ENCODE results near the gene SCMH1. TPM values are rescaled to one million over a fixed set of nuclear protein-coding genes. Genes with fewer than 3 reads are reported as not detected.

Gene SCMH1
- total RNA-seq, 4 donors from 2014 or later: 27.1 to 116 (median 52.9) TPM

- peaks cover 0 to 57% (median 0%) of the 10 kb centered on the region in 3 donors for H3K36me3 ChIP-seq
- H3K9me3 ChIP-seq: no peaks in the 10 kb centered on the region
- DNase-seq: no peak
- no peak overlapping the region for H3K27ac ChIP-seq
- TF ChIP-seq, protein P1, sequence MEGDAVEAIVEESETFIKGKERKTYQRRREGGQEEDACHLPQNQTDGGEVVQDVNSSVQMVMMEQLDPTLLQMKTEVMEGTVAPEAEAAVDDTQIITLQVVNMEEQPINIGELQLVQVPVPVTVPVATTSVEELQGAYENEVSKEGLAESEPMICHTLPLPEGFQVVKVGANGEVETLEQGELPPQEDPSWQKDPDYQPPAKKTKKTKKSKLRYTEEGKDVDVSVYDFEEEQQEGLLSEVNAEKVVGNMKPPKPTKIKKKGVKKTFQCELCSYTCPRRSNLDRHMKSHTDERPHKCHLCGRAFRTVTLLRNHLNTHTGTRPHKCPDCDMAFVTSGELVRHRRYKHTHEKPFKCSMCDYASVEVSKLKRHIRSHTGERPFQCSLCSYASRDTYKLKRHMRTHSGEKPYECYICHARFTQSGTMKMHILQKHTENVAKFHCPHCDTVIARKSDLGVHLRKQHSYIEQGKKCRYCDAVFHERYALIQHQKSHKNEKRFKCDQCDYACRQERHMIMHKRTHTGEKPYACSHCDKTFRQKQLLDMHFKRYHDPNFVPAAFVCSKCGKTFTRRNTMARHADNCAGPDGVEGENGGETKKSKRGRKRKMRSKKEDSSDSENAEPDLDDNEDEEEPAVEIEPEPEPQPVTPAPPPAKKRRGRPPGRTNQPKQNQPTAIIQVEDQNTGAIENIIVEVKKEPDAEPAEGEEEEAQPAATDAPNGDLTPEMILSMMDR (IDR thresholded peaks at IDR 0.05): no peak
- no peak for TF ChIP-seq POLR2A (IDR thresholded peaks at IDR 0.05)
- peaks cover 0 to 26% (median 0%) of the 10 kb centered on the region in 4 donors for H3K4me1 ChIP-seq
- no peak overlapping the region for H3K4me3 ChIP-seq
- H3K27me3 ChIP-seq: no peaks in the 10 kb centered on the region
Measured at GRCh38 chr1:41041614-41042270, 200.4 kb downstream of the SCMH1 start.

DNA sequence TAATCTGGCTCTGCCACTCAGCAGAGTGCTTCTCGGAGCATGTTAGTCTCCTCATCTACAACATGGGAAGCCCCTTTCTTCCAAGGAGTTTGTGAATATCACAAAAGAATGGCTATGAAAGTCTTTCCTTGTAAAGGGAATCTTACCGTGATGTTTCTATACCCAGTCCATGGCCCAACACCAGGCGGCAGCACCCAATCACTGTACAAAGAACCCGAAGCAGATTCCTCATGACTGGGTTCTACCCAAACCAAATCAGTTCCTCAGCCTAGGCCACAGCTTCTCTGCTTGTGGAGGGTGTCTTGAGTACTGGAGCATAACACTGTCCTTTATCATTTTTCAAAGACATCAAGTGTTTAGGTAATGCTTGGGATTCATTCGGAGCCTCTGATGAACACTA, 204.0 kb downstream of the SCMH1 start:
- no peak for DNase-seq
- Histone ChIP-seq H3K27me3 (no peaks in the 10 kb centered on the region), H3K9me3 (no peaks in the 10 kb centered on the region), H3K4me1 (no peaks in the 10 kb centered on the region), H3K36me3 (peaks cover 0 to 58% (median 0%) of the 10 kb centered on the region in 3 donors), H3K27ac (no peak overlapping the region), H3K4me3 (no peak overlapping the region)
- no peak for TF ChIP-seq POLR2A (IDR thresholded peaks at IDR 0.05)
- TF ChIP-seq, protein P1 (IDR thresholded peaks at IDR 0.05): no peak

- no peaks in the 10 kb centered on the region for H3K4me1 ChIP-seq
- no peak overlapping the region for H3K27ac ChIP-seq
- H3K9me3 ChIP-seq: no peaks in the 10 kb centered on the region
- no peak for DNase-seq
- peaks cover 0 to 58% (median 0%) of the 10 kb centered on the region in 3 donors for H3K36me3 ChIP-seq
- no peak overlapping the region for H3K4me3 ChIP-seq
- no peak for TF ChIP-seq POLR2A (IDR thresholded peaks at IDR 0.05)
- TF ChIP-seq, protein P1 (IDR thresholded peaks at IDR 0.05): no peak
- no peaks in the 10 kb centered on the region for H3K27me3 ChIP-seq
Measured at GRCh38 chr1:41037116-41037903, 204.8 kb downstream of the SCMH1 start.

- no peak overlapping the region for H3K27ac ChIP-seq
- DNase-seq: no peak
- no peaks in the 10 kb centered on the region for H3K9me3 ChIP-seq
- TF ChIP-seq POLR2A (IDR thresholded peaks at IDR 0.05): no peak
- TF ChIP-seq, protein P1 (IDR thresholded peaks at IDR 0.05): no peak
- no peaks in the 10 kb centered on the region for H3K27me3 ChIP-seq
- H3K4me1 ChIP-seq: no peaks in the 10 kb centered on the region
- peaks cover 0 to 77% (median 0%) of the 10 kb centered on the region in 3 donors for H3K36me3 ChIP-seq
- H3K4me3 ChIP-seq: no peak overlapping the region
Measured at GRCh38 chr1:41033272-41033671, 208.8 kb downstream of the SCMH1 start.

DNA sequence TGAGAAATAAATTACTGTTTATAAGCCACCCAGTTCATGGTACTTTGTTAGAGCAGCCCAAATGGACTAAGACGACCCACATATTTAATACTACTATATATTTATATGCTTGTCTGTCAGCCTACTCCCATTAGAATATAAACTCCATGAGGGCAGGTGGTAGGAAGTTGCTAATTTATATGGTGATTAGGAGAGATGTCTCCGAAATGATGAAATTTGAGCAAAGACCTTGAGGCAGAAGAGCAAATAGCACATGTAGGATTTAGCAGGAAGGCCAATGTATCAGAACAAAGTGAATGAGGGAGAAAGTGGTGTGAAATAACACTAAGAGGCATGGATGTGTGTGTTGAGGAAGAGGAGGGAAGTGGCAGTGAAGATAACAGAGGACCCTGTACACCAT, 210.0 kb downstream of the SCMH1 start:
- no peaks in the 10 kb centered on the region for H3K27me3 ChIP-seq
- H3K4me3 ChIP-seq: no peak overlapping the region
- TF ChIP-seq POLR2A (IDR thresholded peaks at IDR 0.05): no peak
- TF ChIP-seq, protein P1 (IDR thresholded peaks at IDR 0.05): no peak
- no peak overlapping the region for H3K27ac ChIP-seq
- H3K36me3 ChIP-seq: peaks cover 0 to 85% (median 0%) of the 10 kb centered on the region in 3 donors
- no peaks in the 10 kb centered on the region for H3K9me3 ChIP-seq
- DNase-seq: no peak
- H3K4me1 ChIP-seq: no peaks in the 10 kb centered on the region
